GM12865 (cell line): ENCODE data around the gene PRDM13.

Source experiments
- DNase-seq: peaks from one replicate; pipeline ENCODE4 v3.0.0; 2010; ENCODE audit warnings: low read depth
- H3K4me3 ChIP-seq: 2 replicates; pipeline ENCODE4 v1.5.1; 2011; ENCODE audit warnings: mild to moderate bottlenecking, low read depth, low read length, control low read depth
- TF ChIP-seq, protein P1 (sequence below): IDR thresholded peaks from 2 replicates; pipeline ENCODE4 v1.5.1; 2011; ENCODE audit warnings: low read length, control low read depth, low read depth, inconsistent platforms; ENCODE audit not compliant: insufficient read depth; ENCODE audit errors: missing control alignments

The PRDM13 gene

GRCh38 chr6:99604166-99605073 is 2.2 kb upstream of the PRDM13 start:
- TF ChIP-seq, protein P1, sequence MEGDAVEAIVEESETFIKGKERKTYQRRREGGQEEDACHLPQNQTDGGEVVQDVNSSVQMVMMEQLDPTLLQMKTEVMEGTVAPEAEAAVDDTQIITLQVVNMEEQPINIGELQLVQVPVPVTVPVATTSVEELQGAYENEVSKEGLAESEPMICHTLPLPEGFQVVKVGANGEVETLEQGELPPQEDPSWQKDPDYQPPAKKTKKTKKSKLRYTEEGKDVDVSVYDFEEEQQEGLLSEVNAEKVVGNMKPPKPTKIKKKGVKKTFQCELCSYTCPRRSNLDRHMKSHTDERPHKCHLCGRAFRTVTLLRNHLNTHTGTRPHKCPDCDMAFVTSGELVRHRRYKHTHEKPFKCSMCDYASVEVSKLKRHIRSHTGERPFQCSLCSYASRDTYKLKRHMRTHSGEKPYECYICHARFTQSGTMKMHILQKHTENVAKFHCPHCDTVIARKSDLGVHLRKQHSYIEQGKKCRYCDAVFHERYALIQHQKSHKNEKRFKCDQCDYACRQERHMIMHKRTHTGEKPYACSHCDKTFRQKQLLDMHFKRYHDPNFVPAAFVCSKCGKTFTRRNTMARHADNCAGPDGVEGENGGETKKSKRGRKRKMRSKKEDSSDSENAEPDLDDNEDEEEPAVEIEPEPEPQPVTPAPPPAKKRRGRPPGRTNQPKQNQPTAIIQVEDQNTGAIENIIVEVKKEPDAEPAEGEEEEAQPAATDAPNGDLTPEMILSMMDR, result no peak
- H3K4me3 ChIP-seq, result peak overlapping the region; percentile 48
- no peak for DNase-seq

DNA sequence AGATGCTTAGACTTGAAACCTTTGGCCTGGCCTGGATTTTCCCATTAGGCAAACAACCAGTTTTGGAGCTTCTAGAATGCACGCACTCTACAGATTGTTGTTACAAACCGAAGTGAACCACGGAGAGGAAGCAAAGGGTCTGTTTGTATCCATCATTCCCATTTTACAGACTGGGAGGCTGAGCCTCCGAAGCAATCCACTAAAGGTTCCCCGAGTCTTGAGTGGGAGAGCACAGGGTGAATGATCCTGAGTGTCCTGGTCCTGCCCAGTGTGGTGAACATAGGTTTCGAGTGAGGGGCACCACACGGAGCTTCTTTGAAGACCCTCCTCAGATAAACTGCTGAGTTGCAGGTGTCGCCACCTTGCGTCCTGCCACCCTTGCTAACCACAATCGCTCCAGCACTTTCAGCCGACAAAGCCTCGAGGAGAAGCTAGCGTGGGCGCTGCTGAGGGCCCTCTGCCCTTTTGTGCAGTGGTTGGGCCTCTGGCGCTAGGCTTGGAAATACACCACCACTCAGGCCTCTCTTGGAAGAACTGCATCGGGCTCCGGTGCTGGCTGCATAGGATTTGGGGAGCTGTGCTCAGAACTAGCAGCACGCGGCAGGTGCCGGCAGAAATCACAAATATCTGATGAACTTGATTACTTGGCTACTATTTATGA is 1.4 kb upstream of the PRDM13 start:
- no peak for DNase-seq

DNA sequence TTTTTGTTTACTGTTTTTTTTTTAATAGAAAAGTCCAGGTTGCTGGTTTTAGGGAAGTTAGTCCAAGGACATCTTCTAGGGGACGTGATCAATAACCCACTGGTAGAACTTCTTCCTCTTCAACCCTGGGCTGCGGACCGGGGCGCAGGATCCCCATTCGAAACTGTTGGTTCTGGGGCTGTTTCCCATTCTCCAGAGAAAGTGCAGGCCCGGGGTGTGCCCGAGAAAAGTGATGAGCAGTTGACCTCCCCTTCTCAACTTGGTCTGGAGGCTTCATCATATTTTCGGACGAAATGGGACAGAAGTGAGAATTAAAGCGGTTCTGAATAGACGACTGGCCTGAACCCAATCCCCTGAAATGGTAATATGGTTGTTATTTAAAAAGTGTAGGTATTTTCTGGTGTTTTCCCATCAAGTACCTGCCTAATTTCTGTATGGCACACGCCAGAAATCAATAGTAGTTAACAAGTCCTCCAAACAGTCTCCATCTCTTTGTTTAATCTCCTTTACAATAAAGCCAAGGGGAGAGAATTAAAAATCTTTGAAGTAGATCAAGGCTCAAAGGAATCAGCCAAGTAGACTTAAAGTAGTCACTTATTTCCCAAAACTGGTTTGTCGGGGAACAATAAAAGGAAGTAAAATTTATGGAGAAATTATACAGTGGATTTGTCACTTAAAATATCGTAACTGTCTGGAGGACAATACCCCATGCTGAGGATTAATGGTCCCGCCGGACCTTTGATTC is 550 bp upstream of the PRDM13 start:
- TF ChIP-seq, protein P1, result no peak
- no peak overlapping the region for H3K4me3 ChIP-seq
- DNase-seq, result no peak

More for the DNA sequence above, 1.4 kb upstream of the PRDM13 start:
- TF ChIP-seq, protein P1, result no peak
- no peak overlapping the region for H3K4me3 ChIP-seq

GRCh38 chr6:99607416-99608036 is 893 bp downstream of the PRDM13 start:
- TF ChIP-seq, protein P1, result no peak
- no peak overlapping the region for H3K4me3 ChIP-seq
- DNase-seq, result no peak

- no peak for DNase-seq
- TF ChIP-seq, protein P1, result no peak
- H3K4me3 ChIP-seq, result no peak overlapping the region
These were observed 1.6 kb downstream of the PRDM13 start for GRCh38 chr6:99608059-99608885.
